ENCODE data around the gene PTPRK.

Gene PTPRK

GRCh38 chr6:128500014-128500413 lies 20.4 kb downstream of the PTPRK start:
- H3K4me2 ChIP-seq (ENCODE audit: low read length), result no peak overlapping the region
- H3K36me3 ChIP-seq (ENCODE audit: insufficient read depth, low read length), result peaks cover 5% of the 10 kb centered on the region
- no peaks in the 10 kb centered on the region for H3K27me3 ChIP-seq (ENCODE audit: control insufficient read depth, insufficient read depth, low read length)
- no peak overlapping the region for H3K4me3 ChIP-seq (ENCODE audit: low read length)
- H3K9me3 ChIP-seq (replicated peaks; ENCODE audit: low read length), result no peaks in the 10 kb centered on the region
- H3K4me1 ChIP-seq (ENCODE audit: control insufficient read depth, insufficient read depth, low read length), result peaks cover 23% of the 10 kb centered on the region
- H3K9ac ChIP-seq (ENCODE audit: low read depth, low read length), result no peak overlapping the region

GRCh38 chr6:128499079-128499731 lies 21.2 kb downstream of the PTPRK start:
- Histone ChIP-seq H3K9me3 (replicated peaks; ENCODE audit: low read length) (no peaks in the 10 kb centered on the region), H3K36me3 (ENCODE audit: insufficient read depth, low read length) (peaks cover 5% of the 10 kb centered on the region), H3K9ac (ENCODE audit: low read depth, low read length) (no peak overlapping the region), H3K4me2 (ENCODE audit: low read length) (no peak overlapping the region), H3K4me1 (ENCODE audit: control insufficient read depth, insufficient read depth, low read length) (peaks cover 25% of the 10 kb centered on the region), H3K27me3 (ENCODE audit: control insufficient read depth, insufficient read depth, low read length) (no peaks in the 10 kb centered on the region), H3K4me3 (ENCODE audit: low read length) (no peak overlapping the region)

- Histone ChIP-seq H3K4me3 (ENCODE audit: low read length) (no peak overlapping the region), H3K4me1 (ENCODE audit: control insufficient read depth, insufficient read depth, low read length) (peaks cover 25% of the 10 kb centered on the region), H3K9me3 (replicated peaks; ENCODE audit: low read length) (no peaks in the 10 kb centered on the region), H3K9ac (ENCODE audit: low read depth, low read length) (no peak overlapping the region), H3K36me3 (ENCODE audit: insufficient read depth, low read length) (peaks cover 5% of the 10 kb centered on the region), H3K4me2 (ENCODE audit: low read length) (no peak overlapping the region), H3K27me3 (ENCODE audit: control insufficient read depth, insufficient read depth, low read length) (no peaks in the 10 kb centered on the region)
These were observed 22.2 kb downstream of the PTPRK start for GRCh38 chr6:128498234-128498633.

- H3K4me1 ChIP-seq (ENCODE audit: control insufficient read depth, insufficient read depth, low read length), result peaks cover 42% of the 10 kb centered on the region
- H3K9me3 ChIP-seq (replicated peaks; ENCODE audit: low read length), result no peaks in the 10 kb centered on the region
- H3K9ac ChIP-seq (ENCODE audit: low read depth, low read length), result no peak overlapping the region
- H3K4me2 ChIP-seq (ENCODE audit: low read length), result no peak overlapping the region
- no peak overlapping the region for H3K4me3 ChIP-seq (ENCODE audit: low read length)
- peaks cover 5% of the 10 kb centered on the region for H3K36me3 ChIP-seq (ENCODE audit: insufficient read depth, low read length)
- no peaks in the 10 kb centered on the region for H3K27me3 ChIP-seq (ENCODE audit: control insufficient read depth, insufficient read depth, low read length)
These were observed 24.7 kb downstream of the PTPRK start for GRCh38 chr6:128495536-128496333.

DNA sequence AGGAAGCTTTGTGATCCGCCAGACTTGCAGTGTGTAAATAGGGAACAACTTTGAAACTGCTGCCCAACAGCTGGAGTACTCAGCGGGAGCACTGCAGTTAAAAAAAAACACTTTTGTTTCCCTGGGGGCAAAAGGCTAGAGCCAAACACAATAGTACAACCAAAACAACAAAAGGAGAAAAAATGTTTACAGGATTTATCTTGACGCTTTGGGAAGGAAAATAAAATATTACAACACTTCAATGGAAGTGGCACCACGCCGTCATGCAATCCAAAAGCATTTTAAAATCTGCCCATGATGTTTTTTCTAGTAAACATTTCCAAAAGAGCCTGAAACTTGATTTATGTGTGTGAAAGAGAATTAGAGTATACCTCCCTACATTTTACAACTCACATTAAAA lies 26.0 kb downstream of the PTPRK start:
- peaks cover 5% of the 10 kb centered on the region for H3K36me3 ChIP-seq (ENCODE audit: insufficient read depth, low read length)
- peak overlapping the region; percentile 46 for H3K4me2 ChIP-seq (ENCODE audit: low read length)
- no peaks in the 10 kb centered on the region for H3K9me3 ChIP-seq (replicated peaks; ENCODE audit: low read length)
- peaks cover 35% of the 10 kb centered on the region for H3K4me1 ChIP-seq (ENCODE audit: control insufficient read depth, insufficient read depth, low read length)
- no peak overlapping the region for H3K4me3 ChIP-seq (ENCODE audit: low read length)
- no peaks in the 10 kb centered on the region for H3K27me3 ChIP-seq (ENCODE audit: control insufficient read depth, insufficient read depth, low read length)
- no peak overlapping the region for H3K9ac ChIP-seq (ENCODE audit: low read depth, low read length)

DNA sequence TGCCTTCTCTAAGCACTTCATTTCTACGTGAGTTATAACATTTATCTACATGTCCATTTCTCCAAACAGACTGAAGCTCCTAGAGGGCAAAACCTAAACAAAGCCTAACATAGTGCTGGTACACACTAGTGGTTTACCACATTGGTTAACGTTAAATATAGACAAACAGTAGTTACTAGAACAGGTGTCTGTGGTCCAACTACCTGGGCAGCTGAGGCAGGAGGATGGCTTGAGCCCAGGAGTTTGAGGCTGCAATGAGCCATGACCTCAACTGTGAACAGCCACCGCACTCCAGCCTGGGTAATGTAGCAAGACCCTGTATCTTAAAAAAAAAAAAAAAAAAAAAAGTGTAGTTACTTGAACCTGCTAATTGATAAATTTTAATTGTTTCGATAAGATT lies 26.5 kb downstream of the PTPRK start:
- Histone ChIP-seq H3K4me3 (ENCODE audit: low read length) (no peak overlapping the region), H3K27me3 (ENCODE audit: control insufficient read depth, insufficient read depth, low read length) (no peaks in the 10 kb centered on the region), H3K4me1 (ENCODE audit: control insufficient read depth, insufficient read depth, low read length) (peaks cover 30% of the 10 kb centered on the region), H3K4me2 (ENCODE audit: low read length) (no peak overlapping the region), H3K9ac (ENCODE audit: low read depth, low read length) (no peak overlapping the region), H3K36me3 (ENCODE audit: insufficient read depth, low read length) (peaks cover 5% of the 10 kb centered on the region), H3K9me3 (replicated peaks; ENCODE audit: low read length) (no peaks in the 10 kb centered on the region)

DNA sequence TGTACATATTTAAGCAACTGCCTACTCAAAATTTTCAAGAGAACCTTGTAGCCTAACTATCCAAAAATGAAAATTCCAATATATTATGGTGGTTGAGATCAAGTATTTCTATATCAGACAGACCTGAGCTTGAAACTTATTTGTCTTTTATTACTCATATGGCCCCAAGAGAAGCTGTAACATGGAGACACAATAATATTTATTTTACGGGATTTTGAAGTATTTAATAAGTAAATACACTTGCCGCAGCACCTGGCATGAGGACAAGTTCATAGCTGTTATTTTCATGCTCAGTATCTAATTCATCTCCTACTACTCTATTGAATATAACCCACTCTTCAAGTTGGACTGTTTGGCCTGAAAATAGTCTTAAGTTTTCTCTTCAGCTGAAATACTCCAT lies 28.0 kb downstream of the PTPRK start:
- Histone ChIP-seq H3K4me1 (ENCODE audit: control insufficient read depth, insufficient read depth, low read length) (peaks cover 30% of the 10 kb centered on the region), H3K9ac (ENCODE audit: low read depth, low read length) (peak overlapping the region; percentile 90), H3K9me3 (replicated peaks; ENCODE audit: low read length) (no peaks in the 10 kb centered on the region), H3K4me2 (ENCODE audit: low read length) (peak overlapping the region; percentile 96), H3K36me3 (ENCODE audit: insufficient read depth, low read length) (peaks cover 5% of the 10 kb centered on the region), H3K27me3 (ENCODE audit: control insufficient read depth, insufficient read depth, low read length) (no peaks in the 10 kb centered on the region), H3K4me3 (ENCODE audit: low read length) (peak overlapping the region; percentile 72)

- peaks cover 5% of the 10 kb centered on the region for H3K36me3 ChIP-seq (ENCODE audit: insufficient read depth, low read length)
- peak overlapping the region; percentile 72 for H3K4me3 ChIP-seq (ENCODE audit: low read length)
- no peaks in the 10 kb centered on the region for H3K27me3 ChIP-seq (ENCODE audit: control insufficient read depth, insufficient read depth, low read length)
These were observed 28.7 kb downstream of the PTPRK start for GRCh38 chr6:128491610-128492206.

GRCh38 chr6:128491100-128491581 lies 29.3 kb downstream of the PTPRK start:
- H3K9ac ChIP-seq (ENCODE audit: low read depth, low read length), result peak overlapping the region; percentile 90
- H3K27me3 ChIP-seq (ENCODE audit: control insufficient read depth, insufficient read depth, low read length), result no peaks in the 10 kb centered on the region
- peak overlapping the region; percentile 72 for H3K4me3 ChIP-seq (ENCODE audit: low read length)
- peaks cover 30% of the 10 kb centered on the region for H3K4me1 ChIP-seq (ENCODE audit: control insufficient read depth, insufficient read depth, low read length)
- H3K9me3 ChIP-seq (replicated peaks; ENCODE audit: low read length), result no peaks in the 10 kb centered on the region
- H3K4me2 ChIP-seq (ENCODE audit: low read length), result peak overlapping the region; percentile 96
- peaks cover 5% of the 10 kb centered on the region for H3K36me3 ChIP-seq (ENCODE audit: insufficient read depth, low read length)

More at GRCh38 chr6:128491610-128492206, 28.7 kb downstream of the PTPRK start:
- Histone ChIP-seq H3K4me1 (ENCODE audit: control insufficient read depth, insufficient read depth, low read length) (peaks cover 30% of the 10 kb centered on the region), H3K9me3 (replicated peaks; ENCODE audit: low read length) (no peaks in the 10 kb centered on the region), H3K9ac (ENCODE audit: low read depth, low read length) (peak overlapping the region; percentile 90), H3K4me2 (ENCODE audit: low read length) (peak overlapping the region; percentile 96)

DNA sequence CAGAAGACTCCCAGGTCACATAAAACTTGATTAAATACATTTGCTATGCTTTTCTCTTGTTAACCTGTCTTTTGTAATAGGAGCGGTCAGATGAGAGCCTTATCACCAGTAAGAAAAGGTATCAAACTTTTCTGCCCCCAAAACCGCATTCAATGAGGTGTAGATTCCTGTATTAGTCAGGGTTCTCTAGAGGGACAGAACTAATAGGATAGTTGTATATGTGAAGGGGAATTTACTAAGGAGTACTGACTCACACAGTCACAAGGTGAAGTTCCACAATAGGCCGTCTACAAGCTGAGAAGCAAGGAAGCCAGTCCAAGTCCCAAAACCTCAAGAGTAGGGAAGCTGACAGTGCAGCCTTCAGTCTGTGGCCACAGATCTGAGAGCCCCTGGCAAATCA lies 32.7 kb downstream of the PTPRK start:
- peaks cover 18% of the 10 kb centered on the region for H3K4me1 ChIP-seq (ENCODE audit: control insufficient read depth, insufficient read depth, low read length)

DNA sequence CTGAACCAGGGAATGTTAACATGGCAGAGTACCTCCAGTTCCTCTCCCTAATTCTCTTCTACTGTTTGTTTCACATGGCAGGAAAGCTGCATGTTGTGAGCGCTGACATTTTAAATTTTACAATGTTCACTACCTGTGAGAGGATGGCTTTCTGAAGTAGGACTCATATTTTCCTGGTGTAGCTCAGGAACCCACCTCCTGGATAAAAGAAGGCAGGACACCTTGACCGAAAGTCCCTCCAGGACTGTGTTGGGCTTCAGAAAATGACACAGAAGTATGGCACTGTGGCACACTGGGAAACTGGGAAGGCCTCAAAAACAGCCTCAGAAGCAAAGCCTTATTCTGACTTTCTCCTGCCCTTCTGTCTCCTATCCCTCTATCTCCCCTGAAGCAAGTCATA lies 33.3 kb downstream of the PTPRK start:
- H3K4me1 ChIP-seq (ENCODE audit: control insufficient read depth, insufficient read depth, low read length), result peaks cover 12% of the 10 kb centered on the region
- H3K9me3 ChIP-seq (replicated peaks; ENCODE audit: low read length), result no peaks in the 10 kb centered on the region
- H3K36me3 ChIP-seq (ENCODE audit: insufficient read depth, low read length), result no peaks in the 10 kb centered on the region
- H3K9ac ChIP-seq (ENCODE audit: low read depth, low read length), result no peak overlapping the region
- H3K4me3 ChIP-seq (ENCODE audit: low read length), result no peak overlapping the region
- no peaks in the 10 kb centered on the region for H3K27me3 ChIP-seq (ENCODE audit: control insufficient read depth, insufficient read depth, low read length)
- no peak overlapping the region for H3K4me2 ChIP-seq (ENCODE audit: low read length)

More for the DNA sequence above, 32.7 kb downstream of the PTPRK start:
- Histone ChIP-seq H3K9ac (ENCODE audit: low read depth, low read length) (no peak overlapping the region), H3K4me2 (ENCODE audit: low read length) (no peak overlapping the region), H3K27me3 (ENCODE audit: control insufficient read depth, insufficient read depth, low read length) (no peaks in the 10 kb centered on the region), H3K9me3 (replicated peaks; ENCODE audit: low read length) (no peaks in the 10 kb centered on the region), H3K4me3 (ENCODE audit: low read length) (no peak overlapping the region), H3K36me3 (ENCODE audit: insufficient read depth, low read length) (no peaks in the 10 kb centered on the region)
